GM18861 (cell line): Measurements from ENCODE around the gene SNX21.

Experiments
- ATAC-seq: cut with Tn5 transposase; IDR thresholded peaks from one replicate; pipeline ENCODE4 v1.9.1; 2021; ENCODE audit not compliant: unreplicated experiment

The SNX21 gene

DNA sequence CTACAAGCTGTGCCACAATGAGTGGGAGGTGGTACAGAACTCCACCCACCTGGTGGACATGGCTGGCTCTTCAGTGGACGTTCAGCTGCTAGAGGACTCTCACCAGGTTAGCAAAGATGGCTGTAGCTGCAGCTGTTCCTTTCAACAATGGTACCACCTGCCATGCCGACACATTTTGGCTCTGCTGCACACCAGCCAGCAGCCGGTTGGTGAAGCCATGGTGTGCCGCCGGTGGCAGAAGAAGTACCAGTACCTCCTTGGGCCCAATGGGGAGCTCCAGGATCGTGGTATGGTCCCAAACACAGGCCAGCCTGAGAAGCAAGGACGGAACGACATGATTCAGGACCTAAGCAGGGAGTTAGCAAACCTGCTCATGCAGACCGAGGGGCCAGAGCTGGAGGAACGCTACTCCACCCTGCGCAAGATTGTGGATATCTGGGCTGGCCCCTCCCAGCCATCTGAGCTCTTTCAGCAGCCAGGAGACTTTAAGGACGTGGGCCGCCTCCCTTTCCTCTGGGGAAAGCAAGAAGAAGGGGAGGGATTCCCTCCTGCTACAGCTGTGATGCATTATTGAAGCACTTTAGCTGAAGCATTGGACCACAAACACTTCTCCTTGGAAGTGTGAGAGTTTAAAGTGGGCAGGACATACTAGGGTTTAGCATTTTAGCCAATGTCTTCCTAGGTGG is 44.6 kb downstream of the SNX21 start:
- no peak for ATAC-seq

DNA sequence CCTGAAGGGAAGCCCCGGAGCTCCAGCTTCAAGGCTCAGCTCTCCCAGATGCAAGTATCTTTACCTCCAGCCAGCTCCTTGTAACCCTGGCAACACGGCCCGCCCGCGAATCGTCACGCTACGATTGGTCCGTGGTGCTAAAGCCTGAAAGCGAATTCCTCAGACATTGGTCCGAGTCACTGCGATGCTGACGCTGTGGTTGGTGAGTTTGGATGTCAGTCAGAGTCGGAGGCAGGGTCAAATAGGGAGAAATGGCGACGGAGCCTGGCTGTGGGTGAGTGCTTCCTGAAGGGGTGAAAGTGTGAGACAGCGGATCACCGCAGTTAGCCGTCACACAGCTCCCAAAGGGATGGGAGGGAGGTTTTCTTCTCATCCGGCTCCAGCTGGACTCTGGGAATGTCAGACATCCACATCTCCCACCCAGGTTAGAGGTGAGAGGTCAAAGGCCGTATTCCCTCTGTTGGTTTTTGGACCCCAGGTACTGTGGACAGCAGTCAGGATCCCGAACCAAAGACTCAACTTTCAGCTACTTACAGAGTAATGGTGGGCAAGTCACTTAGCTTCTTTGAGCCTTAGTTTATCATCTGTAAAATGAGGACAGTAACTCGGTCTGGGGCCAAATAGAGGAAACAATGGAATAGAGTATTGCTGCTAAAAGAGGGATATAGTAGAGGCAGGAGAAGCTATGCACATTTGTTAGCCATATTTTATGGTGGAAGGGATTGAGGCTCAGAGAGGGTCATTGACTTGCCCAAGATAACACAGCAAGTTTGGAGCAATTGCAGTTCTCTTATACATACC is 47.6 kb downstream of the SNX21 start, which contains the start of gene ZSWIM1:
ZSWIM1 (plus strand) TSS at position 240 of the 801 bp plus-strand sequence. CDS start 1,366 bp downstream, outside the sequence.
- ATAC-seq: peak; percentile 95

DNA sequence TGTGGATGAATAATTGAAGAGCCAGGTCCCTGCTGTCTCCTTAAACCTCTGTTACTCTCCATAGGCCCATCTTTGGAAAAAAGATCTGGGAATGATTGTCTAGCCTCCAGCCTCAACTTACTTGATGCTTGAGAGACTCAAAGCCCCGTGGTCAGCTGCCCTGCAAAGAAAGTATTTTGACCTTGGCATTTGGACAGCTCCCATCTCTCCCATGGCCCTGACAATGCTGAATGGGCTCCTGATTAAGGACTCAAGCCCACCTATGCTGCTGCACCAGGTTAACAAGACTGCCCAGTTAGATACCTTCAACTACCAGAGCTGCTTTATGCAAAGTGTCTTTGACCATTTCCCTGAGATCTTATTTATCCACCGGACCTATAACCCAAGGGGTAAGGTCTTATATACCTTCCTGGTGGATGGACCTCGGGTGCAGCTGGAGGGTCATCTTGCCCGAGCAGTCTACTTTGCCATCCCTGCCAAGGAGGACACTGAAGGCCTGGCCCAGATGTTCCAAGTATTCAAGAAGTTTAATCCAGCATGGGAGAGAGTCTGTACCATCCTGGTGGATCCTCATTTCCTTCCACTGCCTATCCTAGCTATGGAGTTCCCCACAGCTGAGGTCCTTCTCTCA is 49.0 kb downstream of the SNX21 start:
- no peak for ATAC-seq

DNA sequence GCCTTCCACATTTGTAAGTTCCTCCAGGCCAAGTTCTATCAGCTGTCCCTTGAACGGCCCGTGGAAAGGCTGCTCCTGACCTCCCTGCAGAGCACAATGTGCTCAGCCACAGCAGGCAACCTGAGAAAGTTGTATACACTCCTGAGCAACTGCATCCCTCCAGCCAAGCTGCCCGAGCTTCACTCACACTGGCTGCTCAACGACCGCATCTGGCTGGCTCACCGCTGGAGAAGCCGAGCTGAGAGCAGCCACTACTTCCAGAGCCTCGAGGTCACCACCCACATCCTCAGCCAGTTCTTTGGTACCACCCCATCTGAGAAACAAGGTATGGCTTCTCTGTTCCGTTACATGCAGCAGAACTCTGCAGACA is 49.5 kb downstream of the SNX21 start:
- no peak for ATAC-seq

DNA sequence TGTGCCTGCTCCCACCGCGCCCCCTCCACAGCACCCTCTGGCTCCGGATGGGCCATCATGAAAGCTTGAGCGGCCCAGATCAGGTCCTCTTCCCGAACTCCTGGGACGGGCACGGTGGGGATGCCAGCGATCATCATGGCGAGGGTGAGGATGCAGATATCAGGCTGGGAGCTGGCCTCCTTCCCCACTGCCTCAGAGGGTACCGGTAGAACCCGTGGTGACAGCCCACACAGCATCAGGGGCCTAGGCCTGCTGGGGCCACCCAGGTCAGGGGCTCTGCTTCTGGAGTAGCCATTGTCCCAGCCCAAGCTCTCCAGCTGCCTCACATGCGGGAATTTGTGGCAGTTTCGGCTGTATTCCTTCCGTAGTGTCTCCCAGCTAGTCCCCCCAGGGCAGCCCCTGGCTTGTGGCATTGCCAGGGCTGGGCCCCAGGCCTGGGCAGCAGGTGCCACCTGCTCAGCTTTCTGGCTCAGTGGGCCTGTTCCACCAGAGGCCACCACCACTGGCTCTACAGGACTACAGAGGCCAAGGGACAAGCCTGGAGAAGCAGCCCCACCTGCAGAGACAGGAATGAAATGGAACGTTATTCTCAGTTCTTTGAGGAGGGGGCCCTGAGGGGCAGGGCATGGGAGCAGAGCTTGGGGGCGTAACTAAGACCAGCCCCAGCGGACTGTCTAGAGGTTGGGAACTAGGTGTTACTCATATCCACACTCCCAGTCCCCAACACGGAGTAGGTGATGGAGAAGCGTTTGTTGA is 53.2 kb downstream of the SNX21 start:
- no peak for ATAC-seq

DNA sequence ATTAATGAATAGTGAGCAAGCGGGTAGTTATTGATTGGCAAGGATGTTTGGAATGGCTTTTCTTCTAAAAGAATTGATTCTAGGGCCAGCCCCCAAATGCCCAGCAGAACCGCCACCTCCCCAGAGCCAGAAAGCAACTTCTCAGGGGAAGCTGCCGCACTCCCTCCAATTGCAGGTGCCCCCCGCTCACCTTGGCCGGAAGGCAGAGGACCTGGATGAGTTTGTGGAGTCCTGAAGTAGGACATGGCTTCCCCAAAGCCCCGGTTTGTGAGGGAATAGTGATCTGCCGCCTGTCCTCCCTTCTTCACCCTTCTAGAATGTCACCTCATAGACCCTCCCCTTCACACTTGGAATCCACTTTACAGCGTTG is 53.7 kb downstream of the SNX21 start, which contains the start of gene SPATA25:
SPATA25 (minus strand) TSS at position 277 of the 370 bp plus-strand sequence; CDS start at position 245, 32 bp downstream.
- ATAC-seq: no peak

DNA sequence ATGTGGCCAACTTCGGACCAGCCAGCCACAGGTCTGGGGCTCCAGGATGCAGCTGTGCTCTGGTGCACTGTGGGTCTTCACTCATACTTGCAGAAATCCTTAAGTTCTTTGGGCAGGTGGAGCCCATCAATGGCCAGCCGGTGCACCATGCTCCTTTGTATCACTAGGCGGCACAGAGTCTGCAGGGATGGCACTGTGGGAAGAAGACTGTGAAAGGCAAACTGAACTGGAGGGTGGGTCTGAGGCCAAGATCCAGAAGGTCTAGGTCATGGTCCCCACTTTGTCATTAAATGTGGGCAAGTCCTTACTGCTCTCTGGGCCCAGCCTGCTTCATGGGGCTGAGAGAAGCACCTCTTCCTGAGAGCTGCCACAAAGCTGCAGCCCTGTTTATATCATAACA is 55.1 kb downstream of the SNX21 start:
- ATAC-seq: no peak

DNA sequence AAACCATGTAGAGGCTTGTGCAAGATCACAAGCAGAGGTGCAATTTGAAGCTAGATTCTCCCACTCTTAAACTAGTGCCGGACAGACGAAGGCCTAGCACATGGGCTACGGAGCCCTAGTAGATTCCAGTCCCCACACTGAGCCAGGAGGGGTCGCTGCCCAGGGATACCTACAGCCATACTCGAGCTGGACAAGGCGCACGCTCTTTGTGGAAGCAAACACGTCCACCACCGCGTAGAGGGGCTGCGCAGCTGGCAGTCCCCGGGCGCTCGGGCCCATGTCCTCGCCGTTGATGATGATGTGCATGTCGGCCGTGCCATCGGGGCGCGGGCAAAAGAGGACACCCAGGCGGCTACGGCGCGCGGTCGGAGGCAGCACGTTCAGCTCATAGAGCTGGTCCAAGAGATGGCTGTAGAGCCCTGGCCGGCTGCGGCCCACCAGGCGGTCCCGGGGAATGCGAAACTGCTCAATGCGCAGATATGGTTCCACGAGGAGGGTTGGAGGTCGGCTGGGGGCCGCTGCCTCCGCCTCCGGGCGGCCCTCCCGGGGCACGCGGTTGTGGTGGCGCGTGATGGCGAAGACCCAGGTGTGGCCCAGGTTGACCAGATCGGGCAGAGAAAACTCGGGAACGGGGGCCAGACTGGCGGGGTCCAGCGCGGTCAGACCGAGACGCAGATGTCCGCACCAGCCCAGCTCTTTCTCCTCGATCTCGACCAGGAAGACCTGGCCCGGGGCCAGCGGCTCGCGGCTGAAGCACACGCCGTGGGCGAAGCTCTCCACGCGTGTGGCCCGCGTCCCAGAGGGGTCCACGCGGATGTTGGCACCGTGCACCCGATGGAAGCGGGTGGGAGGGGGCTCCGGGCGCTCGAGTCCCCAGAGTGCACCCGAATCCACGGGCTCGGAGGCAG is 56.7 kb downstream of the SNX21 start:
- no peak for ATAC-seq

DNA sequence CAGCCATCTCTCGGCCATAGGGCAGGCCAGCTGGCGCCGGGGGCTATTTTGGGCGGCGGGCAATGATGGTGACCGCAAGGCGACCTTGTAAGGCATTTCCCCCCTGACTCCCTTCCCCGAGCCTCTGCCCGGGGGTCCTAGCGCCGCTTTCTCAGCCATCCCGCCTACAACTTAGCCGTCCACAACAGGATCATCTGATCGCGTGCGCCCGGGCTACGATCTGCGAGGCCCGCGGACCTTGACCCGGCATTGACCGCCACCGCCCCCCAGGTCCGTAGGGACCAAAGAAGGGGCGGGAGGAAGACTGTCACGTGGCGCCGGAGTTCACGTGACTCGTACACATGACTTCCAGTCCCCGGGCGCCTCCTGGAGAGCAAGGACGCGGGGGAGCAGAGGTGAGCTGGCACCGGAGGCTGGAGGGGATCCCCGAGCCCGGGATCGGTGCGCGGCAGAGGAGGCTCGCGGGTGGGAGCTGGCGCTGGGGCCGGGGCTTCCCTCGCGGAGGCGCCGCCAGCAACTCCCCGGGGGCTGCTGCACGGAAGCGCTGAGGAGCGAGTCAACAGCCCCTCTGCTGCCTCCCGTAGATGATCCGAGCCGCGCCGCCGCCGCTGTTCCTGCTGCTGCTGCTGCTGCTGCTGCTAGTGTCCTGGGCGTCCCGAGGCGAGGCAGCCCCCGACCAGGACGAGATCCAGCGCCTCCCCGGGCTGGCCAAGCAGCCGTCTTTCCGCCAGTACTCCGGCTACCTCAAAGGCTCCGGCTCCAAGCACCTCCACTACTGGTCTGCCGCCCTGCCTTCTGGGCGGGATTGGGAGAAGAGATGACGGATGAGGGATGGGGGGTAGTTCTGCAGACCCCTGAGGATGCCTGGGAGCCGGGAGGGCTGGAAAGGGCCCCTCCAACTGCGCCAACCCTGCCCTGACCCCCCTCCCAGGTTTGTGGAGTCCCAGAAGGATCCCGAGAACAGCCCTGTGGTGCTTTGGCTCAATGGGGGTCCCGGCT is 57.7 kb downstream of the SNX21 start, which contains the start of the genes CTSA and NEURL2:
CTSA (plus strand) TSS at position 351 of the 999 bp plus-strand sequence; CDS start at position 585, 234 bp downstream.
NEURL2 (minus strand) TSS at position 224 of the 999 bp plus-strand sequence; CDS start at position 7, 217 bp downstream.
- peak; percentile 55 for ATAC-seq

DNA sequence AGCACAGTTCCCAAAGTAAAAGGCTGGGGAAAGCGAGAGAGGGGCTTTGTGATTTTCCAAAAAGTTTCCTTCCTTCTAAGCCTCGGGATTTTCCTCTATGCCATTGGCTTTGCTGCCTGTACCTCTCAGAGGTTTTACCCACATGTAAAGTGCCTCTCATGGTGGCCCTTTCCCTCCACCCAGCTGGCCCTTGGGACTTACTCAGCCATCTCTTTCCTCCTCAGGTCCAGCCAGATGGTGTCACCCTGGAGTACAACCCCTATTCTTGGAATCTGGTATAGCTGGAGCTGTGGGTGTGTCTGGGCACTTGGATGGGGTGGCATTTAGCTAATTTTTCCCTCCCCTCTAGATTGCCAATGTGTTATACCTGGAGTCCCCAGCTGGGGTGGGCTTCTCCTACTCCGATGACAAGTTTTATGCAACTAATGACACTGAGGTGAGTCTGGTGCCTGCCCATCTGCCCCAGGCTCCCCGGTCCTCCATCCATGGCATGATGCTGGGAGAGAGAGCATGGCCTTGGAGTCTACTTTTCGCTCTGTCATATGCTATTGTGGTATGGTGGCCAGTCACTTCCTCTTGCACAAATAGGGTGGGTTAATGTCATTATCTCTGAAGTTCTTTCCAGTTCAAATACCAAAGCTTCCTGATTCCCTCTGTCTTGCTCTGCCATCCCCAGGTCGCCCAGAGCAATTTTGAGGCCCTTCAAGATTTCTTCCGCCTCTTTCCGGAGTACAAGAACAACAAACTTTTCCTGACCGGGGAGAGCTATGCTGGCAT is 58.6 kb downstream of the SNX21 start:
- no peak for ATAC-seq
